HG03139 (cell line): Measurements from ENCODE around the gene TEPSIN.
"Not testable (repeated sequence)": the region's sequence is repeated elsewhere in the genome, so short reads cannot be mapped to it uniquely, and the experiment has no call there.

Experiments used
- ATAC-seq: cut with Tn5 transposase; IDR thresholded peaks from one replicate; pipeline ENCODE4 v1.9.1; 2021; ENCODE audit not compliant: unreplicated experiment

Gene TEPSIN

GRCh38 chr17:81237591-81238489 is 1.0 kb downstream of the TEPSIN start:
- ATAC-seq: no peak

GRCh38 chr17:81236784-81237183 is 2.1 kb downstream of the TEPSIN start:
- ATAC-seq: no peak

- ATAC-seq: no peak
Measured at GRCh38 chr17:81235822-81236740, 2.8 kb downstream of the TEPSIN start.

GRCh38 chr17:81234940-81235821 is 3.7 kb downstream of the TEPSIN start:
- ATAC-seq: no peak

- ATAC-seq: no peak
Measured at GRCh38 chr17:81234506-81234855, 4.4 kb downstream of the TEPSIN start.

- no peak for ATAC-seq
Measured at GRCh38 chr17:81233811-81234505, 4.9 kb downstream of the TEPSIN start.

GRCh38 chr17:81233316-81233715 is 5.5 kb downstream of the TEPSIN start:
- ATAC-seq: no peak

GRCh38 chr17:81232616-81233241 is 6.1 kb downstream of the TEPSIN start:
- ATAC-seq: no peak

GRCh38 chr17:81231766-81232581 is 6.9 kb downstream of the TEPSIN start:
- ATAC-seq: no peak

GRCh38 chr17:81231121-81231645 is 7.7 kb downstream of the TEPSIN start:
- ATAC-seq: no peak

GRCh38 chr17:81230043-81230820 is 8.6 kb downstream of the TEPSIN start:
- no peak for ATAC-seq

GRCh38 chr17:81229666-81229920 is 9.3 kb downstream of the TEPSIN start:
- ATAC-seq: no peak

- ATAC-seq: no peak
Measured at GRCh38 chr17:81228834-81229665, 9.8 kb downstream of the TEPSIN start.

- no peak for ATAC-seq
Measured at GRCh38 chr17:81228420-81228819, 10.4 kb downstream of the TEPSIN start.

- ATAC-seq: not testable (repeated sequence)
Measured at GRCh38 chr17:81227630-81228029, 11.2 kb downstream of the TEPSIN start.

GRCh38 chr17:81223762-81224130 is 15.1 kb downstream of the TEPSIN start:
- no peak for ATAC-seq
